Measurements from ENCODE around the gene BIN1. TPM values are rescaled to one million over a fixed set of nuclear protein-coding genes. Genes with fewer than 3 reads are reported as not detected.

Gene BIN1
- total RNA-seq, 4 donors from 2014 or later, result 41.5 to 112 (median 57.8) TPM

DNA sequence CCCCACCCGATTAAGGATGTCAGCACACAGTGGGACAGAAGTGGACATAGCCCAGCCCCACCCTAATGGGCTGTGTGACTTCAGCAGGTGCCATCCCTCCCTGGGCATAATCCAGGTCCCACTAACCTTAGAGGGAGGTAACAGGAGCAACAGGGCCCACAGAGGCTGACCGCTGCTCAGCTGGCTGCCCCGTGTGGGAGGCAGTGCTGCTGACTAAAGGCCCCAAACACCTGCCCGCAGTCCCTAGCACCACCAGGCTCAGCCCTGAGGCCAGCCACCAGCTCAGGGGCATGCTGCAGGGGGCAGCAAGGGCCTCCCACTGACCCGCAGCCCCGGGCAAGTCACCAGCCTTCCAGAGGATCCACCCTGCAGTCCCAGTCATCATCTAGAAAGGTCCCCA is 14.6 kb downstream of the BIN1 start:
- H3K9me3 ChIP-seq, result no peaks in the 10 kb centered on the region
- H3K27ac ChIP-seq, result peak overlapping the region in 1 of 2 donors; percentile 14
- H3K27me3 ChIP-seq, result no peaks in the 10 kb centered on the region
- H3K4me3 ChIP-seq, result no peak overlapping the region
- DNase-seq, result no peak
- H3K36me3 ChIP-seq, result no peaks in the 10 kb centered on the region
- TF ChIP-seq CTCF (IDR thresholded peaks at IDR 0.05) (no peak), POLR2A (IDR thresholded peaks at IDR 0.05) (no peak)
- peaks cover 0 to 16% of the 10 kb centered on the region in 2 donors for H3K4me1 ChIP-seq
- intact Hi-C loops (cut with DNase I; ENCODE audit: low total_unique reads), result no loop called here

DNA sequence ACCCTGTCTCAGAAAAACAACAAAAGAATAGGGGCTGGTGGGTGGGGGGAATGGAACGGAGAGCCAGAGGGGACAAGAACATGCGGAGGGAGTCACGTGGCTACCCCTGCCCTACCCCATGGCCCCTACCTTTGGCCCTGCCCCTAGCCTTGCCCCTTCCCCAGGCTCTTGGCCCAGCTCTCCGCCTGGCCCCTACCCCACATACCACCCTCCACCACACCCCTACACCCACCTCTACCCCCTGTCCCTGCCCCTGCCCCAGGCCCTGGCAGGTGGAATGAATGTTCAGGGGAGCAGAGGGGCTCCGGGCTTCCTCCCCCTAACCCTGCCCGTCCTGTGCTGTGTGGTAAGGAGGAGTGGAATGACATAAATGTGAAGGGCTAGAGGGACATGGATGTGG is 15.1 kb downstream of the BIN1 start:
- no peaks in the 10 kb centered on the region for H3K36me3 ChIP-seq
- H3K27me3 ChIP-seq, result no peaks in the 10 kb centered on the region
- peaks cover 0 to 19% of the 10 kb centered on the region in 2 donors for H3K4me1 ChIP-seq
- H3K9me3 ChIP-seq, result no peaks in the 10 kb centered on the region
- no peak for DNase-seq
- no peak for TF ChIP-seq CTCF (IDR thresholded peaks at IDR 0.05)
- no peak for TF ChIP-seq POLR2A (IDR thresholded peaks at IDR 0.05)
- no peak overlapping the region for H3K4me3 ChIP-seq
- intact Hi-C loops (cut with DNase I; ENCODE audit: low total_unique reads), result no loop called here
- H3K27ac ChIP-seq, result peak overlapping the region in 1 of 2 donors; percentile 14

GRCh38 chr2:127091148-127091547 is 15.8 kb downstream of the BIN1 start:
- Histone ChIP-seq H3K36me3 (no peaks in the 10 kb centered on the region), H3K27me3 (no peaks in the 10 kb centered on the region), H3K4me3 (no peak overlapping the region), H3K27ac (no peak overlapping the region), H3K4me1 (peaks cover 0 to 20% of the 10 kb centered on the region in 2 donors), H3K9me3 (no peaks in the 10 kb centered on the region)
- TF ChIP-seq CTCF (IDR thresholded peaks at IDR 0.05) (no peak), POLR2A (IDR thresholded peaks at IDR 0.05) (no peak)
- DNase-seq, result no peak
- intact Hi-C loops (cut with DNase I; ENCODE audit: low total_unique reads), result no loop called here

GRCh38 chr2:127090281-127091120 is 16.5 kb downstream of the BIN1 start:
- no peaks in the 10 kb centered on the region for H3K9me3 ChIP-seq
- no peak for DNase-seq
- H3K4me3 ChIP-seq, result no peak overlapping the region
- intact Hi-C loops (cut with DNase I; ENCODE audit: low total_unique reads), result no loop called here
- peaks cover 4 to 26% of the 10 kb centered on the region in 2 donors for H3K4me1 ChIP-seq
- TF ChIP-seq CTCF (IDR thresholded peaks at IDR 0.05) (no peak), POLR2A (IDR thresholded peaks at IDR 0.05) (no peak)
- H3K36me3 ChIP-seq, result no peaks in the 10 kb centered on the region
- H3K27ac ChIP-seq, result peak overlapping the region in 1 of 2 donors; percentile 16
- H3K27me3 ChIP-seq, result no peaks in the 10 kb centered on the region

GRCh38 chr2:127089478-127090235 is 17.3 kb downstream of the BIN1 start:
- DNase-seq, result no peak
- H3K9me3 ChIP-seq, result no peaks in the 10 kb centered on the region
- peaks cover 12 to 29% of the 10 kb centered on the region in 2 donors for H3K4me1 ChIP-seq
- H3K36me3 ChIP-seq, result no peaks in the 10 kb centered on the region
- no peak overlapping the region for H3K4me3 ChIP-seq
- no peaks in the 10 kb centered on the region for H3K27me3 ChIP-seq
- TF ChIP-seq CTCF (IDR thresholded peaks at IDR 0.05), result no peak
- no peak for TF ChIP-seq POLR2A (IDR thresholded peaks at IDR 0.05)
- H3K27ac ChIP-seq, result peak overlapping the region in 1 of 2 donors; percentile 32
- intact Hi-C loops (cut with DNase I; ENCODE audit: low total_unique reads), result no loop called here
